ENCODE data around the gene HPCAL1.

The HPCAL1 gene

DNA sequence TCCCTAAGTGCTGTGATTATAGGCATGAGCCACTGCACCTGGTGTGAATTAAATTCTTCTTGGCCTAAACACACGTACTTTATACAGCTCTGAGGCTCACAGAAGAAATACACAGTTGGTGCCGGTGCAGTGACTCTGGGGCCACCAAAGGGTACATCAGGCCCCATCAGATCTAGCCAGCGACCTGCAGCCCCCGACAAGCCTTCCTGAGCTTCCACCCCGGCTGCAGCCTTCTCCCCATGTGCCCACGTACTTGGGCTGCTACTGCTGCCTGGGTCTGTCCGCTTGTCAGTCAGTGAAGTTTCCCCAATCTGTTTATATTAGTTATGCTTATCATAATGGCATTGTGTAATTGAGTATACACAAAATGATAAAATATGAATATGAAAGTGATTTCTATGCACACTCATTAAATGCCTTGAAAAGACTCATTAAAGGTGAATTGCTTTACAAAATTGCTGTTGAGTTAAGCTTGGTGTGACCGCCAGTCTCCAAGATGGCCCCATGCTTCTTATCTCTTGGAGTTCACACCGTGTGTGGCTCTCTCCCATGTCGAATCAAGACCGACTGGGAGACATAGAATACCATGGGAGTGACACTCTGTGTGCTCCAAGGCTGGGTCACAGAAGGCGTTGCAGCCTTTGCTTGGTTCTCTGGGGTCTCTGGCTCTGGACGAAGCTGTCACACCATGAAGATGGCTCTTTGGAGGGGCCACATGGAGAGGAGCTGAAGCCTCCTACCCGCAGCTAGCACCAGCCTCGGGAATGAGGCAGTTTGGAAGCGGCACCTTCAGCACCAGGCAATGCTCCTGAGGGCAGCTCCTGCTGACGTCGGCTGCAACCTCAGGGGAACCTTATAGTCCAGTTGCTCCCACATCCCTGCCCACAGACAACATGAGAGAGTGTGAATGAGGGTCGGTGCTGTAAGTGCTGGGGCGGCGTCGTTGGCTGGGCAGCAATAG, 29.2 kb upstream of the HPCAL1 start:
- no peak for TF ChIP-seq JUND (IDR thresholded peaks at IDR 0.05; ENCODE audit: low read depth)
- in situ Hi-C loops (cut with HindIII; ENCODE audit: low pct_unique_long_range_greater_than_20kb, low sequenced_read_pairs), result no loop called here
- no peak for DNase-seq (ENCODE audit: low read depth in 1 of 2, low spot score in 1 of 2)

DNA sequence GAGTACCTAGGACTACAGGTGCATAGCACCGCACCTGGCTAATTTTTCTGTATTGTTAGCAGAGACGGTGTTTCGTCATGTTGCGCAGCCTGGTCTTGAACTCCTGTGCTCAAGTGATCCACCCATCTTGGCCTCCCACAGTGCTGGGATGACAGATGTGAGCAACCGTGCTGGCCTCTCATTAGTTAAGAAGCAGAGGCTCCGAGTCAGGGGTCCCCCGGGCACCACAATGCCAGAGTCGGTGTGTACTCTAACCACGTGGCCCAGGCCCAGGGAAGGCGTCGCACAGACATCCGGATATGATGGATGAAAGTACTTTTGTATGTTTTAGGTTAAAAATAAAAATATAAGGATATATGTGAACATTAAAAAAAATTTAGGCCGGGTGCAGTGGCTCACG, 28.3 kb upstream of the HPCAL1 start:
- in situ Hi-C loops (cut with HindIII; ENCODE audit: low pct_unique_long_range_greater_than_20kb, low sequenced_read_pairs), result no loop called here
- no peak for DNase-seq (ENCODE audit: low read depth in 1 of 2, low spot score in 1 of 2)

DNA sequence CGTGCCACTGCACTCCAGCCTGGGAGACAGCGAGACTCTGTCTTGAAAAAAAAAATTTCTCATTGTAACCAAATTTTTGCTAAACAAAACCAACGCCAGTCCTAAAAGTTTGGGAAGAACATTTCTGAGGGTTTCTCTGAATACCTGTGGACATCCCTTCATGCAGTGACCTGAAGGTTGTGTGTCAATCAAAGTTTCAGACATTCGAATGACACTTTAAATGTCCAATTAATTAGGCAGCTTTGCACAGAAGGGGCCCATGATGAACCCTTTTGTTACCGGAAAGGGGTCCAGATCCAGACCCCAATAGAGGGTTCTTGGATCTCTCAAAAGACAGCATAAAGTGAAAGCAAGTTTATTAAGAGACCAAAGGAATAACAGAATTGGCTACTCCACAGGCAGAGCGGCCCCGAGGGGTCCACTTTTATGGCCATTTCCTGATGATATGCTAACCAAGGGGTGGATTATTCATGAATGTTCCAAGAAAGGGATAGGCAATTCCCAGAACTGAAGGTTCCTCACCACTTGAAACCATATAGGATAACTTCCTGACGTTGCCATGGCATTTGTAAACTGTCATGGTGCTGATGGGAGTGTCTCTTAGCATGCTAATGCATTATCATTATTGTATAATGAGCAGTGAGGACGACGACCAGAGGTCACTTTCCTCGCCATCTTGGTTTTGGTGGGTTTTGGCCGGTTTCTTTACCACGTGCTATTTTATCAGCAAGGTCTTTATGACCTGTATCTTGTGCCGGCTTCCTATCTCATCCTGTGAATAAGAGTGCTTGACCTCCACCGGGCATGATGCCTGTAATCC, 27.5 kb upstream of the HPCAL1 start:
- in situ Hi-C loops (cut with HindIII; ENCODE audit: low pct_unique_long_range_greater_than_20kb, low sequenced_read_pairs), result no loop called here
- TF ChIP-seq JUND (IDR thresholded peaks at IDR 0.05; ENCODE audit: low read depth), result no peak
- no peak for DNase-seq (ENCODE audit: low read depth in 1 of 2, low spot score in 1 of 2)

More for the DNA sequence above, 28.3 kb upstream of the HPCAL1 start:
- TF ChIP-seq JUND (IDR thresholded peaks at IDR 0.05; ENCODE audit: low read depth), result no peak

DNA sequence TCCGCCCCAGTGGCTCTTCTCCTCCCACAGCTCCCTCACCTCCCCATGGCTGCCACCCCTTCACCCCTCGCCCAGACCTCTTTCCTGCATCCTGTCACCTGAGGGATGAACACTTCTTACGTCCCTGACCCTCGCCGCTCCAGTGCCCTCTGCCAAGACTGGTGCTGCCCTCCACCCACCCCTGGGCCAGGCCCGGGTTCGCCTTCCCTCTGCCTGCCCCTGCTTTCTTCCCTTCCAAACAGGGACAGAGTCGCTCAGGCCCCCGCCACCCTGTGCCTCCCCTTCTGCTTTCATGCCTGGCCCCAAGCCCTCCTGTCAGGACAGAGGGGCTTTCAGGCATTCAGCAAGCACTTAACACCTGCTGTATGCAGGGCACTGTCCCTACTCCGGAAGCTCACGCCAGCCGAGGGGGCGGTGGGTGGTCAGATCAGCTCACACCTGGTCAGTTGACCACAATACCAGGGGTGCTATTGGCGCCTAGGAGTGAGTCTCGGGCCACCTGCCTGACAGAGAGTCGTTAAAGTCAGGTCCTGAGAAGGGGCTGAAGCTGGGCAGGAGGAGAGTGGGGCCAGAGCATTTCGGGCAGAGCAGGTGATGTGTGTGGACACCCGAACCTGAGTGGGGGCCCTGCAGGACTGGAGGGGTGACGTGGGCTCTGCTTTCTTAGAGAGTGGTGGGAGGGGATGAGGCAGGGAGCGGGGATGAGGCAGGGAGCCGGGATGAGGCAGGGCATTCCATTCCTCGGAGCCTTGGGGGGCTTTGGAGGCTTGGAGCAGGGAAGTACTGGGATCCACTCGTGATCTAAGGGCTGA, 26.0 kb upstream of the HPCAL1 start:
- DNase-seq (ENCODE audit: low read depth in 1 of 2, low spot score in 1 of 2), result no peak
- no peak for TF ChIP-seq JUND (IDR thresholded peaks at IDR 0.05; ENCODE audit: low read depth)
- in situ Hi-C loops (cut with HindIII; ENCODE audit: low pct_unique_long_range_greater_than_20kb, low sequenced_read_pairs), result no loop called here

DNA sequence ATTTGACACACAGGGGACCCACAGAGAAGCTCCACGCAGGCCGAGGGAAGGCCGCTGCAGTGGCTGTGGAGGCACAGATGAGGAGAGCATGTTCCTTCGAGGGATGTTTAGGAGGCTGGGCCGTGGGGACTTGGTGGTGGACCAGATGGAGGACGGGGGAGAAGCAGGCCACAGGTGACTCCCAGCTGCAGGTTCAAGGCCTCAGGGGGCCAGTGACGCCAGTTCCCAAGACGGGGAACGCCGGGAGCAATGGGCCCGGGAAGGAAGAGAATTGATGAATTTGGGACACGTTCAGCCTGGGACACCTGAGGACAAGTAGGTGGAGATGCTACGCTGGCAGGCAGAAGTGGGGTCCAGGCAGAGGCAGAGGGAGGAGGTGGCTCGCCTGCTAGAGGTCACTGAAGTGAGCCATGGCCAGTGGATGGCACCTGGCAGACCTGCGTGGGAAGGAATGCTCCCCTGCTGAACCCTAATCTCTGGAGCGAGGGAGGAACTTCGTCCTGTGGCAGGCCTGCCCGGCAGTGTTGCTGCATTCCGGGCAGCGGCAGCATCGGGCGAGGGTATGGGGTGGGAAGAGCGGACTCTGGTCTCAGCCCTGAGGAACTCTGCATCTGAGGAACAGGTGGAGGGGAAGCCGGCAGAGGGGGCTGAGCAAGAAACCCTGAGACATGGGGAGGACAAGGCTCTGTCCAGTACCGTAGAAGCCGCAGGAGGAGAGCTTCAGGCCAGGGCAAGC, 25.2 kb upstream of the HPCAL1 start:
- TF ChIP-seq JUND (IDR thresholded peaks at IDR 0.05; ENCODE audit: low read depth), result no peak
- in situ Hi-C loops (cut with HindIII; ENCODE audit: low pct_unique_long_range_greater_than_20kb, low sequenced_read_pairs), result no loop called here

DNA sequence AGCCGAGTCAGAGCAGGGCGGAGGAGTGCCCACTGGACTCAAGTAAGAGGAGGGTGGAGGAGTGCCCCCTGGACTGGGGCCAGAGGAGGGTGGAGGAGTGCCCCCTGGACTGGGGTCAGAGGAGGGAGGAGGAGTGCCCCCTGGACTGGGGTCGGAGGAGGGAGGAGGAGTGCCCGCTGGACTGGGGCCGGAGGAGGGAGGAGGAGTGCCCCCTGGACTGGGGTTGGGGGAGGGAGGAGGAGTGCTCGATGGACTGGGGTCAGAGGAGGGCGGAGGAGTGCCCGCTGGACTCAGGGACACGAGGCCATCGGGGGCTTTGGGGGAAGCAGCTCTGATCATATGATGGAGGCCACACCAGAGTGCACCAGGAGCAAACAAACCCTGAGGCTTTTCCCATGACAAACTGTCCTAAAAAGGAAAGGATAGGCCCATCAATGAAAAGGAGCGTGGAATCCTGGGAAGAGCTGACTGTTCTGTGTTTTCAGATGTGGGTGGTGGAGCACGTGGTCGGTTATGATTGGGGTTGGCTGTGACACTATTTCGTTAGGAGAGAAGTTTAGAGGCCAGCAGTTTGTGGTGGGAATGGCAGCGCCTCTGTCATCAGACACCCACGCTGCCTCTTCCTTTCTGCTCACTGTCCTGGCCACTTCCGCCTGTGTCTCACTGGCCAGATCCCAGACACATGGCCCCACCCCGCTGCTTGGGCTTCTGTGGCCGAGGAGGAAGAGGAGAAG, 24.5 kb upstream of the HPCAL1 start:
- TF ChIP-seq JUND (IDR thresholded peaks at IDR 0.05; ENCODE audit: low read depth), result no peak
- in situ Hi-C loops (cut with HindIII; ENCODE audit: low pct_unique_long_range_greater_than_20kb, low sequenced_read_pairs), result no loop called here
- no peak for DNase-seq (ENCODE audit: low read depth in 1 of 2, low spot score in 1 of 2)

More for the DNA sequence above, 25.2 kb upstream of the HPCAL1 start:
- DNase-seq (ENCODE audit: low read depth in 1 of 2, low spot score in 1 of 2), result no peak

DNA sequence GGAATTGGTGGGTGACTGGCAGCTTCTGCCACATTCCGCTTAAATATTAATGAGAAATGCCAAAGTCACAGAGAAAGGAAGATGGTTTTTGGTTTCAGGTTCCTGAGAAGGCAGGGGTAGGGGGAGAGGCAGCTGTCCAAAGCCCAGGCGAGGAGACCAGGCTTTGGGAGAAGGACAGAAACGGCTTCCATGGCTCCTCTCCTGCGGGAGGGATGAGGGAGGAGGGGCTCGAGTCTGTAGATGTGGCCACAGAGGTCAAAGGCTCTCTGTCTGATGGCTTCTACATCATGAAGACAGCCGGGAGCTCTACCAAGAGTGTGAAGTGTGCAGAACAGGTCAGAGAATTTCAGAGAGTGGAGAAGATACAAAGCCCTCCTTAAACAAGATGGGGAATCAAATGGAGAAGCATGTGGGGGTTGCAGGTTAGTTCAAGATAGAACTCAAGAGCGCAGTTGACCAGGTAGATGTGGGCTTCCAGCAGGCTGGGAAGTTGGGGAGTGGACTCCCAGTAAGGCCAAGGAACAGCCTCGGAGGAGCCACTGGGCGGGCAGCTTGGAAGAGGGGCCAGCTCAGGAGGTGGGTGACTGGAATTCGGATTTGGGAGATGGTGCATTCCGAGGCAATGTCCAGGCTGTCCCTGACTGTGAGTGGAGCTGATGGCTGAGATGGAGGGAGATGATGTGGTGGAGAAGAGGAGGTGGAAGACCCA, 23.8 kb upstream of the HPCAL1 start:
- in situ Hi-C loops (cut with HindIII; ENCODE audit: low pct_unique_long_range_greater_than_20kb, low sequenced_read_pairs), result no loop called here
- no peak for TF ChIP-seq JUND (IDR thresholded peaks at IDR 0.05; ENCODE audit: low read depth)
- no peak for DNase-seq (ENCODE audit: low read depth in 1 of 2, low spot score in 1 of 2)

DNA sequence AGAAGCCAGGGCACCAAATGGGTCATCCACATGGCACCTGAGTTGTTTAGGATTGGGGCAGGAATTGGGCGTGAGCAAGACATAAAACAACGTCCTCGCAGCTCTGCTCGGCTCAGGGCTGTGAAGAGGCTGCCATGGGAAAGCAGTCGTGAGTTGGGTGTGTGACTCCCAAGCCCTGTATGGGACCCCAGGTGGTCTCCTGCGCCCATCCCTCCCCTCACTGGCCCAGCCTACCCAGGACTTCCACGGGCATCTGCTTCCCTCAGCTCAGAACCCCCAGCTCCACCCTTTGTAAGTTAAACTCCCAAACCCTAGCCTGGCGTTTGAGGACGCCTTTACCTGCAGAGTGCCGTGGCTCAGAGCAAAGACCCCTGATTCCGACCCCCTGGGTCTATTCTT, 23.2 kb upstream of the HPCAL1 start:
- in situ Hi-C loops (cut with HindIII; ENCODE audit: low pct_unique_long_range_greater_than_20kb, low sequenced_read_pairs), result no loop called here
- DNase-seq (ENCODE audit: low read depth in 1 of 2, low spot score in 1 of 2), result no peak
- TF ChIP-seq JUND (IDR thresholded peaks at IDR 0.05; ENCODE audit: low read depth), result no peak

DNA sequence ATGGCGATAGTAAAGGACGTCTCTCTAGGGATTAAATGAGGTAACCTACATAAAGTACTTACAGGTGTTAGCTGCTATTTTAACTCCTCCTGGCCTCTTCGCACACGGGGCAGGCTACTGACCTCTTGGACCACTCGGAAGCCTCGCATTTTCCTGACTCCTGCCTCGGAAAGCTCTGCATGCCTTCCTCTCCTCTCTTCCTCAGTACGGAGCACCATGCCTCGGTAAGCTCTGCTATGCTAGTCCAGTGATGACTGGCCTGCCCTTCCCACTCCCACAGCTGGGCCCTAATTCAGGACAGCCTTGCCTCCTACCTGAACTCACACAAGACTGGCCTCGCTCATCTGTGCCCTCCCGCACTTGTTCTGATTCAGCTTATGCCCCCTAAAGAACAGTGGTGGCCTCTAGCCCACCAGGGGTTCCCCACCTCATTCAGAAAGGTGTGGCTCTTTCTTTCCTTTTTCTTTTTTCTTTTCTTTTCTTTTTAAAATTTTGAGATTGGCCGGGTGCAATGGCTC, 22.7 kb upstream of the HPCAL1 start:
- TF ChIP-seq JUND (IDR thresholded peaks at IDR 0.05; ENCODE audit: low read depth), result no peak
- DNase-seq (ENCODE audit: low read depth in 1 of 2, low spot score in 1 of 2), result no peak
- in situ Hi-C loops (cut with HindIII; ENCODE audit: low pct_unique_long_range_greater_than_20kb, low sequenced_read_pairs), result no loop called here

DNA sequence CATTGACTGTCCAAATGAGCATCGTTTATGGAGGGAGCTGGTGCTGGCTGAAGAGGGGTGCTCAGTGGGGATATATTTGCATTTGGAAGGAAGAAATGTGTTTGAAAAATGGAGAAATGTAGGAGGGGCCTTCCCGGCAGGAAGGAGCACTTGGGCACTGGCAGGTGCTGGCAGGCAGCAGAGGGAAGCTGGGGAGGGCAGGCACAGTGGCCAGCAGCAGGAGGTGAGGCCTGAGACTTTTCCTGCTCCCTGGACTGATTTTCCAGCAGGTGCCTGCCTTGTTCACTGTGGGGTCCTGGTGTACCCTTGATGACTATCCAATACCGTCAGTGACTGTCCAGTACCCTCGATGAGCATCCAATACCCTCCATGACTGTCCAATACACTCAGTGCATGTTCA, 20.8 kb upstream of the HPCAL1 start:
- no peak for DNase-seq (ENCODE audit: low read depth in 1 of 2, low spot score in 1 of 2)
- TF ChIP-seq JUND (IDR thresholded peaks at IDR 0.05; ENCODE audit: low read depth), result no peak
- in situ Hi-C loops (cut with HindIII; ENCODE audit: low pct_unique_long_range_greater_than_20kb, low sequenced_read_pairs), result no loop called here
